B cell (primary cell): ENCODE data around the gene RIMBP2.

Source experiments
- CTCF ChIP-seq: fragments of 200-600 bp; IDR thresholded peaks from one replicate; pipeline ENCODE4 v1.8.0; 2022; ENCODE audit warnings: antibody characterized with exemption, mild to moderate bottlenecking
- EZH2 ChIP-seq: IDR thresholded peaks from 2 replicates; pipeline ENCODE4 v1.6.1; 2012; ENCODE audit warnings: borderline replicate concordance, low read depth, mild to moderate bottlenecking, moderate library complexity, low read length; ENCODE audit not compliant: insufficient read depth, poor library complexity, severe bottlenecking

DNA sequence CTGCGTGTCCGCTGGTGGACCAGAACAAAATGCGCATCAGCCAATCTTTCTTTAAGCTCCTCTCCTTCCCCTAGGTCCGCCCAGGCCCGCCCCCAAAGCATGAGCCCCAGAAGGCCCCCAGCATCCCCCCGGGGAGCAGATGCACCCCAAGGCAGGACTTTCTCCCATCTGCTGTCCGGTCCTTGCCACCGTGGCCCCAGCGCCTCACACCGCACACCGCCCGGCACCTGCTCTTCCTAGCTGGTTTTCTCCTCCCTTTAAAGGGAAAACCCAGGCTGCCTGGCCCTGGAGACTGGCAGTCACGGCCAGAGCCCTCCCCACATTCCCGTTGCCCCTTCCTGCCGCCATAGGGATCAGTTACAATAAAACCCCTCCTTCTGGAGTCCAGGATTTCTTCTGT, 30.2 kb downstream of the RIMBP2 start:
- TF ChIP-seq CTCF (no peak), EZH2 (no peak)
